Epithelial cell of esophagus (primary cell): ENCODE measurements around the gene CAMKMT.

Source experiments
- DNase-seq: peaks from one replicate; pipeline ENCODE4 v3.0.0; 2010; ENCODE audit warnings: low read depth
- H3K4me3 ChIP-seq: 2 replicates; pipeline ENCODE4 v1.5.1; 2011; ENCODE audit warnings: mild to moderate bottlenecking, low read length, control low read depth
- TF ChIP-seq, protein P1 (sequence below): IDR thresholded peaks from 2 replicates; pipeline ENCODE4 v1.5.1; 2011; ENCODE audit warnings: low read depth, mild to moderate bottlenecking, low read length, control low read depth, inconsistent platforms; ENCODE audit not compliant: insufficient read depth; ENCODE audit errors: missing control alignments

Gene CAMKMT

GRCh38 chr2:44779793-44780192, 418.0 kb downstream of the CAMKMT start:
- TF ChIP-seq, protein P1, sequence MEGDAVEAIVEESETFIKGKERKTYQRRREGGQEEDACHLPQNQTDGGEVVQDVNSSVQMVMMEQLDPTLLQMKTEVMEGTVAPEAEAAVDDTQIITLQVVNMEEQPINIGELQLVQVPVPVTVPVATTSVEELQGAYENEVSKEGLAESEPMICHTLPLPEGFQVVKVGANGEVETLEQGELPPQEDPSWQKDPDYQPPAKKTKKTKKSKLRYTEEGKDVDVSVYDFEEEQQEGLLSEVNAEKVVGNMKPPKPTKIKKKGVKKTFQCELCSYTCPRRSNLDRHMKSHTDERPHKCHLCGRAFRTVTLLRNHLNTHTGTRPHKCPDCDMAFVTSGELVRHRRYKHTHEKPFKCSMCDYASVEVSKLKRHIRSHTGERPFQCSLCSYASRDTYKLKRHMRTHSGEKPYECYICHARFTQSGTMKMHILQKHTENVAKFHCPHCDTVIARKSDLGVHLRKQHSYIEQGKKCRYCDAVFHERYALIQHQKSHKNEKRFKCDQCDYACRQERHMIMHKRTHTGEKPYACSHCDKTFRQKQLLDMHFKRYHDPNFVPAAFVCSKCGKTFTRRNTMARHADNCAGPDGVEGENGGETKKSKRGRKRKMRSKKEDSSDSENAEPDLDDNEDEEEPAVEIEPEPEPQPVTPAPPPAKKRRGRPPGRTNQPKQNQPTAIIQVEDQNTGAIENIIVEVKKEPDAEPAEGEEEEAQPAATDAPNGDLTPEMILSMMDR, result no peak
- DNase-seq, result no peak
- no peak overlapping the region for H3K4me3 ChIP-seq

- H3K4me3 ChIP-seq, result no peak overlapping the region
- no peak for DNase-seq
- TF ChIP-seq, protein P1, result no peak
These were observed 418.7 kb downstream of the CAMKMT start for GRCh38 chr2:44780406-44780805.

DNA sequence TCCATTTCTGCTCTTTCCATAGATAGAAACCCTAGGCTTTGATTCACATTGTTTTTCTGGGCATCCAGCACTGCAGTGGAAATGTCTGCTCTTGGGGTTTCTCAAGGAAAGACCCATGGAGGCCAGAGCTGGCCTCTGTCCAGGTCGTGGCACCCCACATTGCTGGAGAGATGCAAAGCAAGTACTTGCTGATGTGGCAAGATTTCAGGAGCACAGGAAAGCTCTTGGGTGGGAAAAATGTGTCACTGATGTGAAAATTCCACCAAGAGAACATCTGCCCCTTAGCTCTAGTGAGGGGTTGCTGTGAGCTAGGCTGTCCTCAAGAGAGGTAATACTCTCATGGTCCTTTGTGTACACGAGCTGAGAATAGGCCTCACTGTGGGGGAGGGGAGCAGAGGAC, 423.7 kb downstream of the CAMKMT start:
- TF ChIP-seq, protein P1, result no peak
- no peak overlapping the region for H3K4me3 ChIP-seq
- DNase-seq, result no peak

- no peak for DNase-seq
- TF ChIP-seq, protein P1, result no peak
- no peak overlapping the region for H3K4me3 ChIP-seq
These were observed 424.5 kb downstream of the CAMKMT start for GRCh38 chr2:44786045-44786816.

- TF ChIP-seq, protein P1, result no peak
- no peak for DNase-seq
These were observed 425.1 kb downstream of the CAMKMT start for GRCh38 chr2:44786817-44787214.

GRCh38 chr2:44787663-44788062, 425.9 kb downstream of the CAMKMT start:
- TF ChIP-seq, protein P1, result no peak
- no peak overlapping the region for H3K4me3 ChIP-seq
- no peak for DNase-seq

More at GRCh38 chr2:44786817-44787214, 425.1 kb downstream of the CAMKMT start:
- no peak overlapping the region for H3K4me3 ChIP-seq

DNA sequence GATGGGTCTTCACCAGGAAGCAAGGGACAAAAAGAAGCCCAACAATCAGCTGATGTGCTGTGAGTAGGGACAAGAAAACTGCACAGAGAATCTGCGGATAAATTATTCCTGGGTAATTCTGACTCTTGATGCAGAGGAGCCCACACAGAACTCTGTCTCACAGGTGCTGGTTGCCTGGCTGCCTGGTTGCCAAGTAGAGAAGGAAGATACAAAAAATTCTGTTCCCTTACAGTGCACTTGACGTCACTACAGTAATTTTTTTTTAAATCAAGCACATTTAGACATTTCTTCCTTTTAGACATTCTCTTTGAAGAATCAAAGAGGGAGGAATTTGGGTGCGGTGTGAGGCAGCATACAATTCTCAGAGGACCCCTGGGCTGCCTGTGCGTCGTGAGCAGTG, 427.7 kb downstream of the CAMKMT start:
- TF ChIP-seq, protein P1, result no peak
- DNase-seq, result no peak
- no peak overlapping the region for H3K4me3 ChIP-seq
